Measurements from ENCODE around the gene MRPL53. TPM values are rescaled to one million over a fixed set of nuclear protein-coding genes. Genes with fewer than 3 reads are reported as not detected.

Gene MRPL53
- total and polyA plus RNA-seq, 2 of the 13 experiments (the other 11 are each of a cell fraction or from before 2014, with no cell fraction given): 34.3 to 51.9 TPM

GRCh38 chr2:74503506-74504475 is 31.3 kb upstream of the MRPL53 start (continued):
- TF ChIP-seq SNAPC2 (CRISPR knock-in tag; IDR thresholded peaks at IDR 0.05): no peak
- 0 out of 2 replicates have a peak, but pooled peaks have one; percentile 8 for TF ChIP-seq ZNF264 (CRISPR knock-in tag; IDR thresholded peaks at IDR 0.05)
- no peak for TF ChIP-seq ZNF18 (CRISPR knock-in tag; IDR thresholded peaks at IDR 0.05; ENCODE audit: insufficient replicate concordance)
- TF ChIP-seq ZNF513 (CRISPR knock-in tag; conservative IDR thresholded peaks at IDR 0.05): no peak
- no peak for TF ChIP-seq GLI4 (CRISPR knock-in tag; IDR thresholded peaks at IDR 0.05; ENCODE audit: borderline replicate concordance)
- no peak for TF ChIP-seq CCDC6 (CRISPR knock-in tag; IDR thresholded peaks at IDR 0.05)
- no peak for TF ChIP-seq CBX1 (IDR thresholded peaks at IDR 0.05; ENCODE audit: low read depth)
- no peak for TF ChIP-seq MEIS1 (CRISPR knock-in tag; IDR thresholded peaks at IDR 0.05; ENCODE audit: borderline replicate concordance)
- no peak for TF ChIP-seq RNF219 (CRISPR knock-in tag; IDR thresholded peaks at IDR 0.05)
- no peak for TF ChIP-seq KMT2B (CRISPR knock-in tag; IDR thresholded peaks at IDR 0.05)
- TF ChIP-seq ZNF274 (CRISPR knock-in tag; IDR thresholded peaks at IDR 0.05): no peak
- TF ChIP-seq XBP1 (CRISPR knock-in tag; IDR thresholded peaks at IDR 0.05): no peak
- TF ChIP-seq CENPT (CRISPR knock-in tag; IDR thresholded peaks at IDR 0.05; ENCODE audit: low read depth): no peak
- no peak for TF ChIP-seq ZNF616 (CRISPR knock-in tag; IDR thresholded peaks at IDR 0.05; ENCODE audit: low read depth)
- no peak for TF ChIP-seq ZNF724P (CRISPR knock-in tag; IDR thresholded peaks at IDR 0.05; ENCODE audit: borderline replicate concordance)
- TF ChIP-seq FIP1L1 (IDR thresholded peaks at IDR 0.05; ENCODE audit: borderline replicate concordance, insufficient read depth, low read depth, low read length): no peak
- no peak for TF ChIP-seq GTF2F1 (IDR thresholded peaks at IDR 0.05; ENCODE audit: low read length)
- TF ChIP-seq ARID5B (CRISPR knock-in tag; IDR thresholded peaks at IDR 0.05): no peak
- no peak for TF ChIP-seq HDAC1 (CRISPR knock-in tag; IDR thresholded peaks at IDR 0.05)
- no peak for TF ChIP-seq EHMT2 (IDR thresholded peaks at IDR 0.05; ENCODE audit: borderline replicate concordance, low read depth, low read length)

Measured in HepG2 (cell line).